Natural killer cell (primary cell): ENCODE results near the gene ABCA4. TPM values are rescaled to one million over a fixed set of nuclear protein-coding genes. Genes with fewer than 3 reads are reported as not detected.

ENCODE experiments used
- ATAC-seq, 3 donors: fragments of 150-1000 bp in 2 of 3; fragments of 200-7000 bp in 1 of 3; cut with Tn5 transposase; 1 replicate in 1 of 3; 2 replicates in 2 of 3; pipeline ENCODE4 v1.10.0; 2021; ENCODE audit warnings: mild to moderate bottlenecking in 2 of 3, moderate library complexity in 2 of 3
- DNase-seq, 2 donors: peaks; one replicate each; pipeline versions ENCODE4 v3.0.0 to v3.0.0-alpha.2; 2013 to 2021; ENCODE audit warnings: mixed read lengths in 1 of 2
- H3K27ac ChIP-seq: one replicate; pipeline ENCODE4 v1.5.1; 2013; ENCODE audit warnings: mild to moderate bottlenecking, low read length
- H3K27me3 ChIP-seq: one replicate; pipeline ENCODE4 v1.6.1; 2013; ENCODE audit warnings: low read length; ENCODE audit not compliant: control insufficient read depth, insufficient read depth
- H3K36me3 ChIP-seq: one replicate; pipeline ENCODE4 v1.6.1; 2013; ENCODE audit warnings: low read length; ENCODE audit not compliant: control insufficient read depth, insufficient read depth
- H3K4me1 ChIP-seq: one replicate; pipeline ENCODE4 v1.6.1; 2013; ENCODE audit warnings: low read length; ENCODE audit not compliant: control insufficient read depth, insufficient read depth
- H3K4me3 ChIP-seq: one replicate; pipeline ENCODE4 v1.5.1; 2013; ENCODE audit warnings: low read length
- H3K9me3 ChIP-seq: one replicate; pipeline ENCODE4 v1.6.1; 2013; ENCODE audit warnings: low read length; ENCODE audit not compliant: control insufficient read depth, insufficient read depth
- H3K27ac Mint-ChIP-seq, 2 donors: one replicate each; pipeline ENCODE4 v1.8.0; 2022; ENCODE audit warnings: mild to moderate bottlenecking in 2 of 2, mixed read lengths in 2 of 2, moderate library complexity in 1 of 2
- H3K27me3 Mint-ChIP-seq, 2 donors: one replicate each; pipeline ENCODE4 v1.8.0; 2022; ENCODE audit warnings: low read depth in 2 of 2, mixed read lengths in 2 of 2
- H3K36me3 Mint-ChIP-seq: one replicate; pipeline ENCODE4 v1.8.0; 2022; ENCODE audit warnings: mixed read lengths
- H3K4me1 Mint-ChIP-seq, 2 donors: one replicate each; pipeline ENCODE4 v1.8.0; 2022; ENCODE audit warnings: mixed read lengths in 2 of 2
- H3K4me3 Mint-ChIP-seq: one replicate; pipeline ENCODE4 v1.8.0; 2022; ENCODE audit warnings: mild to moderate bottlenecking, moderate library complexity, mixed read lengths
- H3K9me3 Mint-ChIP-seq, 2 donors: one replicate each; pipeline ENCODE4 v1.8.0; 2022; ENCODE audit warnings: mixed read lengths in 2 of 2
- WGBS: methylation state at CpG from one replicate; pipeline ENCODE4 v1.1.7; 2013; ENCODE audit warnings: missing lambda C conversion rate; ENCODE audit not compliant: insufficient coverage; 5-methylcytosine and 5-hydroxymethylcytosine counted together
- intact Hi-C: fragments of 100-400 bp; cut with micrococcal nuclease; formaldehyde crosslinking; loops from one replicate; pipeline ENCODE4 v1.14.2; 2022
- total RNA-seq, 4 donors: library from RNA; stranded (reverse); fragments of 120-200 nt in 1 of 4; gene quantifications; one replicate each; pipeline versions ENCODE4 v1.2.3 to v1.2.4, GENCODE V29; 2013 to 2022
- TF ChIP-seq, protein P1 (sequence below): fragments of 200-600 bp; IDR thresholded peaks from one replicate; pipeline ENCODE4 v1.8.0; 2022; ENCODE audit warnings: antibody characterized with exemption

ABCA4 gene
- total RNA-seq, 3 donors from 2014 or later (not counting 1 experiment from before 2014, with no cell fraction given) = 0.48 TPM; not detected in 2

DNA sequence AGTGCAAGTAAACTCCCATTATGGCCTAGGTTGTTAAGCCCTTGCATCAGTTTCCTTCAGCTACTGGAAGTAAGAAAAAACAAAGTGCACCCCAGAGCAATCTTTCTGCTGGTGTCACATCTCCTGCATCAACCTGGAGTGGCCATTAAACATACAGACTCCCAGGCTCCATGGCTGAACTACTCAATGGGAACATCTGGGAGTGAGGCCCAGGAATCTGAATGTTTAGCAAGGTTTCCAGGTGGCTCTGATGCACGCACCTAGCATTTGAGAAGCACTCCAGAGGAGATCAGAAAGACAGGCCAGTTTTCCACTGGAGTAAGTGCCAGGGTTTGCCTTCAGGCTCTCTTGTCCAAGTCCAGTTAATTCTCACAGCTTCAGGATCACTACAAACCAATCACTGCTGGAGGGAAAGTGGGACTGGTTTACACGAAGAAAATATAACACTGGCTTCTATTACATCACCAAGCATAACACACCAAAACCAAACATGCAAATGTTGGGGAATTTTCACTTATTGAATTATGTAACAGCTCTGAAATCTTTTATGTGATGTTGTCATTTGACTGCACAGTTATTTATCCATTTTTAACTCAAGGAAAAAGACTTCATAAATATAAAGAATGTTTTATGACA is 22.3 kb upstream of the ABCA4 start:
- H3K4me1 Mint-ChIP-seq = no peaks in the 10 kb centered on the region
- no peak overlapping the region for H3K27ac ChIP-seq
- no peaks in the 10 kb centered on the region for H3K27me3 ChIP-seq
- peaks cover 0 to 2% of the 10 kb centered on the region in 2 donors for H3K9me3 Mint-ChIP-seq
- no peaks in the 10 kb centered on the region for H3K4me1 ChIP-seq
- H3K9me3 ChIP-seq = no peaks in the 10 kb centered on the region
- no peak for ATAC-seq
- 82% methylated on average over 1 of the region's 2 CpGs for WGBS
- no peaks in the 10 kb centered on the region for H3K36me3 ChIP-seq
- H3K4me3 ChIP-seq = no peak overlapping the region
- no peak overlapping the region for H3K4me3 Mint-ChIP-seq
- no peaks in the 10 kb centered on the region for H3K36me3 Mint-ChIP-seq
- intact Hi-C loops = no loop called here
- H3K27ac Mint-ChIP-seq = no peak overlapping the region
- no peak for DNase-seq
- TF ChIP-seq, protein P1, sequence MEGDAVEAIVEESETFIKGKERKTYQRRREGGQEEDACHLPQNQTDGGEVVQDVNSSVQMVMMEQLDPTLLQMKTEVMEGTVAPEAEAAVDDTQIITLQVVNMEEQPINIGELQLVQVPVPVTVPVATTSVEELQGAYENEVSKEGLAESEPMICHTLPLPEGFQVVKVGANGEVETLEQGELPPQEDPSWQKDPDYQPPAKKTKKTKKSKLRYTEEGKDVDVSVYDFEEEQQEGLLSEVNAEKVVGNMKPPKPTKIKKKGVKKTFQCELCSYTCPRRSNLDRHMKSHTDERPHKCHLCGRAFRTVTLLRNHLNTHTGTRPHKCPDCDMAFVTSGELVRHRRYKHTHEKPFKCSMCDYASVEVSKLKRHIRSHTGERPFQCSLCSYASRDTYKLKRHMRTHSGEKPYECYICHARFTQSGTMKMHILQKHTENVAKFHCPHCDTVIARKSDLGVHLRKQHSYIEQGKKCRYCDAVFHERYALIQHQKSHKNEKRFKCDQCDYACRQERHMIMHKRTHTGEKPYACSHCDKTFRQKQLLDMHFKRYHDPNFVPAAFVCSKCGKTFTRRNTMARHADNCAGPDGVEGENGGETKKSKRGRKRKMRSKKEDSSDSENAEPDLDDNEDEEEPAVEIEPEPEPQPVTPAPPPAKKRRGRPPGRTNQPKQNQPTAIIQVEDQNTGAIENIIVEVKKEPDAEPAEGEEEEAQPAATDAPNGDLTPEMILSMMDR = no peak
- peaks cover 3 to 5% of the 10 kb centered on the region in 2 donors for H3K27me3 Mint-ChIP-seq

DNA sequence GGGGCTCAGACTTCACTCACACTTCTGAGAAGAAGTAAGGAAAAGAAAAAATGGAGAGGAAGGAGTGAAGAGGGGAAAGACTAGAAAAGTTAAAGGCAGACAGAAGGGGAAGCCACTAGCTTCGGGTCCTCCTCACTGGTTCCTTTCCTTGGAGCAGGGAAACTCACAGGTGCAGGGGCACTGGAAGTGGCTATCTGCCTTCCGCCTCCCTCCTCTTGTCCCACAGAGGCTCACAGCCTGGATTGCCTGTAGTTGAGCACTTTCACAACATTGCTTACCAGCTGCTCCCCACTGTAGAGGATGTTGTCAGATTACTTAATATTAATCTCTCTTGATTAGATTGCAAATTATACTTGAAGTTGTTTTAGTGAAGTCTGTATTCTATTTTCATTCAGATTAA is 21.6 kb upstream of the ABCA4 start:
- TF ChIP-seq, protein P1 = no peak
- H3K27ac ChIP-seq = no peak overlapping the region
- no peaks in the 10 kb centered on the region for H3K27me3 ChIP-seq
- DNase-seq (no peak), ATAC-seq (no peak)
- H3K36me3 ChIP-seq = no peaks in the 10 kb centered on the region
- H3K27me3 Mint-ChIP-seq = peaks cover 3 to 5% of the 10 kb centered on the region in 2 donors
- no peaks in the 10 kb centered on the region for H3K36me3 Mint-ChIP-seq
- no peaks in the 10 kb centered on the region for H3K9me3 ChIP-seq
- peaks cover 0 to 2% of the 10 kb centered on the region in 2 donors for H3K9me3 Mint-ChIP-seq
- no peaks in the 10 kb centered on the region for H3K4me1 ChIP-seq
- no peaks in the 10 kb centered on the region for H3K4me1 Mint-ChIP-seq
- 80% methylated on average over 2 of the region's 2 CpGs for WGBS
- no peak overlapping the region for H3K4me3 Mint-ChIP-seq
- no peak overlapping the region for H3K27ac Mint-ChIP-seq
- no peak overlapping the region for H3K4me3 ChIP-seq
- intact Hi-C loops = no loop called here

DNA sequence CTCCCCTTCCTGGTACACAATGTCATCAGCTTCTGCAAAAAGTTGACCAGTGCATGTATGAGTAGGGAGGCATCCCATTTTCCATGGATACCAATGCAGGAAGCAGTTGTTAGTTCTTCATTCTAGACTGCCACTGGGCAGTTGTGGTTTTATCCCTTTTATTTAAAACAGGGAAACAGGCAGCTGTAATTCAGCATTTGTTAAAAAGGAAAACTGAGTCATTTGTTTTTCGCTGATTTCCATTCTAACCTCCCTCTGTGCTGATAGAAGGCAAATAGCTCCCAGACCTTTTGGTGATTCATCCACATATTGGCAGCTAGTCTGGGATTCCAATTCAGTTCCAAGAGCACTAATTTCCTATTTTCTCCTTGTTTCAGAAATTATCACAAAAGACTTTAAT is 21.1 kb upstream of the ABCA4 start:
- DNase-seq = no peak
- no peak overlapping the region for H3K4me3 Mint-ChIP-seq
- TF ChIP-seq, protein P1 = no peak
- no peaks in the 10 kb centered on the region for H3K4me1 Mint-ChIP-seq
- Histone ChIP-seq H3K27me3 (no peaks in the 10 kb centered on the region), H3K36me3 (no peaks in the 10 kb centered on the region), H3K4me3 (no peak overlapping the region), H3K9me3 (no peaks in the 10 kb centered on the region), H3K27ac (no peak overlapping the region), H3K4me1 (no peaks in the 10 kb centered on the region)
- H3K27me3 Mint-ChIP-seq = peaks cover 3 to 5% of the 10 kb centered on the region in 2 donors
- 100% methylated on average over 1 of the region's 1 CpG for WGBS
- no peak overlapping the region for H3K27ac Mint-ChIP-seq
- intact Hi-C loops = no loop called here
- no peaks in the 10 kb centered on the region for H3K36me3 Mint-ChIP-seq
- H3K9me3 Mint-ChIP-seq = peaks cover 0 to 2% of the 10 kb centered on the region in 2 donors
- ATAC-seq = no peak

DNA sequence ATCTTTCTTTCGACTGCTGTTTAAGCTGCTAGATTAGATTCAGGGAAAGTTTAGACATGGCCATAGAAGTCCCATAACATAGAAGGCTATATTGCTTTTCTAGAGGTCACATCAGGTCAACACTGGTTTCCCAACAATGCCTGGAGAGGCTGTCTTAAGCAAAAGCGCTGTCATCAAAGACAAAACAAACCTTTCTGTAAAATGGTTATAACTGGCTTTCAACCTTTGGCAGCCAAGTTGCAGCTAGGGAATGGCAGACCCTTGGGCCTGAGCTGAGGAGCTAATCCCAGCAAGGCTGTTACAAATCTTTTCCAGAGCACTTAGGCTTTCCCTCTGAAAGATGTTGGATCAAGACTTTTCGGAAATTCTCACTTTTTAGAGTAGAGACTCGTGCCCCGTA is 11.2 kb upstream of the ABCA4 start:
- Mint-ChIP-seq H3K27ac (no peak overlapping the region), H3K36me3 (no peaks in the 10 kb centered on the region), H3K27me3 (peaks cover 9 to 11% of the 10 kb centered on the region in 2 donors), H3K4me3 (no peak overlapping the region), H3K4me1 (no peaks in the 10 kb centered on the region), H3K9me3 (no peaks in the 10 kb centered on the region)
- Histone ChIP-seq H3K27me3 (peaks cover 2% of the 10 kb centered on the region), H3K9me3 (no peaks in the 10 kb centered on the region), H3K4me1 (no peaks in the 10 kb centered on the region), H3K36me3 (no peaks in the 10 kb centered on the region), H3K27ac (no peak overlapping the region), H3K4me3 (no peak overlapping the region)
- intact Hi-C loops = no loop called here
- DNase-seq (no peak), ATAC-seq (no peak)
- TF ChIP-seq, protein P1 = no peak
- WGBS = 95% methylated on average over 5 of the region's 5 CpGs
